LoVo (cell line): ENCODE results near the gene DOK1.

ENCODE experiments used
- DNase-seq: peaks from one replicate; pipeline ENCODE4 v3.0.0-alpha.2; 2016; ENCODE audit warnings: low spot score

Gene DOK1

DNA sequence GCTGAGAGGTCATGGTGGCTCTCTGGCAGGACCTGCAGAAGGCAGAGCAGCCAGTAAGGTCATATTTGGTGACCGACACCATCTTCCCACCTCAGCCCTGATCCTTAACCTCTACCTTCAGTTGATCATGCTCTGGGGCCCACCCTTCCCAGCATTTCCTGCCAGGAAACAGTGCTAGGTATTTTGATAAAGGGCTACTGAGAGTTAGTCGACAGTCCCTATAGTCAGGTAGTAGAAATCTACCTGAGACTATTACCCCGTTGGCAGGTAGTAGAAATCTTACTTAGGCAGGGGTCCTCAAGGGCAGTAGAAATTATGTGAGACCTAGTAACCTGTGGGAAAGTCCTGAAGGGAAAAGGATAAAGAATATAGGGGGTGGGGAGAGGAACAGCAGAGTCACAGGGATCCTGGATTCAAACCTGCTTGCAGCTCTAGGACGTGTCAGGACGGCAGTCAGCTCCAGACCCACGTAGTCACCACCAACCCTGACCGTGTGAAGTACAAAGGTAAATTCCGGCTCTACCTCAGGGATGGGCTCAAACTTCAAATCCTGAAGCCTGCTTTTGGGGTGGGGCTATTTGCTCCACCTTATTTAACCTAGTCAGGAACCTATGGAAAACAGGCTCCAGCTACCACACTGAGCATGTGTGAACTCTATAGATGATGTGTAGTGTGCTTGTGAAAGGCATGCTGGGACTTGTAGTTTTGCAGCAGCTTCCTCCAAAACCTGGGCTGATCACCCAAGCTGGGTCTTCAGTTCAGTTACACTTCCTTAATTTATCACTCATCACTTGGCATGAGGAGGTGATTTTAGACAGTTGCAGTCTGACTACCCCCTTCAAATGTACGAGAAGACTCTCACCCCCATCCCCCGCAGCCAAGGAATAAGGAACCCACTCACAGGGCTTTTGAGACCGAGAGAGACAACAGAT, 28.5 kb upstream of the DOK1 start, which contains the start of gene DQX1:
TSS of gene DQX1 (minus strand) at position 515 of the 932 bp plus-strand sequence. CDS start at position 13, 502 bp downstream.
- DNase-seq, result peak; percentile 47

DNA sequence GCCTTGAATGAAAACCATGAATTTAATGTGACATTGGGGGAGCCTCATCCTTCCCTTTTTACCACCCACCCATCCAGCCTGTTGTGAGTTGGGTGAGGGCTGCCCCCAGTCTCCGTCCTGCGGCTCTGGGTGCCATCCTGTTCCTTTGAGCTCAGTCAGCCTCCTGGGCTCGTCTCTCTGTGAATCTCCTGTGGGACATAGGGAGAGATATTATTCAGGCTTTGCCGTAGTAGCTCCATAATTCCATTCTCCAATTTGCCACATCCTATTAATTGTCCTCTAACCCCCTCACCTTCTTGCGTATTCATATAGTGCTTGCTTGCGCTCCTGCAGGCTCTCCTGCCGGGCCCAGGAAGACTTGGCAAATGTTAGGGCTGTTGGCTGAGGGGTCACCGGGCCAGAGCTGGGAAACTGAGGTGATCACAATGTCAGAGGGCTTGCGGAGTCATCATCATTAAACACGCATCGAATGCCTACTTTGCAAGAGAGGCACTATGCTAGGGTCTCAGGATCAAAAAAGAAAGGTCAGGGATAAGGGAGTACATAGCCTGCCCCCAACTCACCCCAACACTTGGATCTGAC, 27.8 kb upstream of the DOK1 start:
- DNase-seq, result no peak

DNA sequence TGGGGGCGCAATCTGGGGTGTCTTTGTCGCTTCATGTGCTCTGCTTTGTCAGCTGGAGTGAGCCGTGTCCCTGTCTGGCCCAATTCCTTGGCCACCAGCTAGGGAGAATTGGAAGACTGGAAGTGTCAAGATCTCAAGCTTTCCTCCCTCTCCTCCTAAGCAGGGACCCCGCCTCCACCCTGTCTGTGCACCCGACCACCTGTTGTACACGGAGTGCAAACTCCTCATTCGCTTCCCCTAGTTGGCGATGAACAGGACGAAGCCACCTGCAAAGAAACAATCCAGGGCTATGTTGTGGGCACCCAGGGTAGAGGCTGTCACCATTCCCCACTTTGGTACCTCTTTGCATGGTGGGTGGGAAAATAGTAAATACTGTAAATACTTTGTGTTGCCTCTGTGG, 26.8 kb upstream of the DOK1 start:
- DNase-seq, result no peak

DNA sequence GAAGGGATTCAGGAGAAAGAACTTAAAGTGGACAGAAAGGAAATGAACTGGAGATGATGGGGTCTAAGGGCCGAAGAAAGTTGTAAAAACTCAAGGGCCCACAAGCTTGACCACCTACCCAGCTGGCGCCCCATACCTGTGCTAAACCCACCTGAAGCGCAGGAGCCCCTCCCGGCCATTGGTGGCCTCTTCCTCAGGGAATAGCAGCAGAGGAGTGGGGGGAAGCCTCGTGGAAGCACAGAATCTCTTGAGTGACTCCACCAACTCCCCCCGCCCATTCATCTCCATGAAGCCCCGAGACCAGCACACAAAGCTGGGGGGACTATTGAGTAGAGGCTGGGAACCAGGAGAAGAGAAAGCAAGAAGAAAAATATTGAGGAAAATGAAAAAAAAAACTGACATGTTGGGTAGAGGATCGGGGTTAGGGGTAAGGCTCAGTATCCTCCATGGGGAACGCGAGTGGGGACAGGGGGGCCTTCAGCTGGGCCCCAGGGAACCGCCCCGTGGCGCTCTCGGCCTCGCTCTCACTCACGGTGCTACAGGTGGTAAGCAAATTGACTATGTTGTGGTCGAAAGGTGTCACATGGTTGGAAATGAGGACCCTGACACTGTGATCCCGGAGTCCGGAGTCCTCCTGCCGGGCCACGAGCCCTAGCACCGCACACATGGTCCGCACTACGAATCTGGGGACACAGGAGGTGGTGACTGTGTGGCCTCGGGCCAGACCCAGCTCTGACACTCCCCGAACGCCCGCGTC, 25.7 kb upstream of the DOK1 start:
- DNase-seq, result no peak

DNA sequence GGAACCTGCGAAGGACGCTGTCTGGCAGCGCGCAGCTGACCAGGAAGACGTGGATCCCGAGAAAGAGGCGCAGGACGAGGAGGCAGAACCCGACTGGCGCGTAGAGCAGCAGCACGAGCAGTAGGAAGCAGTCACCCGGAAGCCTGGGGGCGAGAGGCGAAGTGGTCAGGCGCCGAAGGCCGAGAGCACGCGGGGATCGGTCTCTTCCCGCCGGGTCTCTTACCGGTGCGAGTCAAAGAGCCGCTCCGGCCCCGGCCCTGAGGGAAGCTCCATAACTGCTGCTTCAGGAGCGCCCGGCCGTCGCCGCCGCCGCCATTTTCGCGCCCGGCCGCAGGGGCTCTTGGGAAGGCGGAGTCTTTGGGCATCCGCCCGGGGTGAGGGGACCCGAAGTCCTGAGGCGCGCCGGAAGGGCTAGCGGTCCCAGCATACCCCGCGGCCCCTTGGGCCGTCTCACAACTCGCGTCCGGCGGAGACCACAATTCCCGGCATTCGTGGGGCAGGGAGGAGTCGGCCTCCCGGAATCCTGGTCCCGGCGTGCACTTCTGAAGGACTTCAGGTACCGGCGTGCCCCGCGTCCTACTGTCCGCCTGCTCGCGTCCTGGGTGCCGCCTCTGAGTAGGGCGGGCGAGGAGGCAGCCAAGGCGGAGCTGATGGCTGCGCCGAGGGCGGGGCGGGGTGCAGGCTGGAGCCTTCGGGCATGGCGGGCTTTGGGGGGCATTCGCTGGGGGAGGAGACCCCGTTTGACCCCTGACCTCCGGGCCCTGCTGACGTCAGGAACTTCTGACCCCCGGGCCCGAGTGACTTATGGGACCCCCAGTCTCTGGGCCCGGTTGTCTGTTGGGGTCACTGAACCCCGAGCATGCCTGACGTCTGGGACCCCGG, 24.9 kb upstream of the DOK1 start, which contains the start of the genes AUP1 and HTRA2:
TSS of gene AUP1 (minus strand) at position 350 of the 882 bp plus-strand sequence. CDS start at position 273, 77 bp downstream.
TSS of gene HTRA2 (plus strand) at position 577 of the 882 bp plus-strand sequence. CDS start at position 651, 74 bp downstream.
- DNase-seq, result peak; percentile 99

DNA sequence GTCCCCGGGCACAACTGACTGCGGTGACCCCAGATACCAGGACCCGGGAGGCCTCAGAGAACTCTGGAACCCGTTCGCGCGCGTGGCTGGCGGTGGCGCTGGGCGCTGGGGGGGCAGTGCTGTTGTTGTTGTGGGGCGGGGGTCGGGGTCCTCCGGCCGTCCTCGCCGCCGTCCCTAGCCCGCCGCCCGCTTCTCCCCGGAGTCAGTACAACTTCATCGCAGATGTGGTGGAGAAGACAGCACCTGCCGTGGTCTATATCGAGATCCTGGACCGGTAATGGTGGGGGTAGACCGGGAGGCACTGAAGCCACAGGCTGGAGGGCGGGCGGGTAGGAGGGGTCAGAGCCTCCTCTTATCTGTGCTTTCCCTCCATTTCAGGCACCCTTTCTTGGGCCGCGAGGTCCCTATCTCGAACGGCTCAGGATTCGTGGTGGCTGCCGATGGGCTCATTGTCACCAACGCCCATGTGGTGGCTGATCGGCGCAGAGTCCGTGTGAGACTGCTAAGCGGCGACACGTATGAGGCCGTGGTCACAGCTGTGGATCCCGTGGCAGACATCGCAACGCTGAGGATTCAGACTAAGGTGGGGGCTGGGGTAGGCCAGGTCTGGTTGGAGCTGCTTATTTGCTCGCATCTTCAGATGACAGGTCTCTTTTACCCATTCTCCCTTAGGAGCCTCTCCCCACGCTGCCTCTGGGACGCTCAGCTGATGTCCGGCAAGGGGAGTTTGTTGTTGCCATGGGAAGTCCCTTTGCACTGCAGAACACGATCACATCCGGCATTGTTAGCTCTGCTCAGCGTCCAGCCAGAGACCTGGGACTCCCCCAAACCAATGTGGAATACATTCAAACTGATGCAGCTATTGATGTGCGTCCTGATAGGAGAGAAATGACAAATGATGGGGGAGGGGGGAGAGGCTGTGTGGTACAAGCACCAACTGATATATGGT, 24.0 kb upstream of the DOK1 start:
- DNase-seq, result peak; percentile 33

DNA sequence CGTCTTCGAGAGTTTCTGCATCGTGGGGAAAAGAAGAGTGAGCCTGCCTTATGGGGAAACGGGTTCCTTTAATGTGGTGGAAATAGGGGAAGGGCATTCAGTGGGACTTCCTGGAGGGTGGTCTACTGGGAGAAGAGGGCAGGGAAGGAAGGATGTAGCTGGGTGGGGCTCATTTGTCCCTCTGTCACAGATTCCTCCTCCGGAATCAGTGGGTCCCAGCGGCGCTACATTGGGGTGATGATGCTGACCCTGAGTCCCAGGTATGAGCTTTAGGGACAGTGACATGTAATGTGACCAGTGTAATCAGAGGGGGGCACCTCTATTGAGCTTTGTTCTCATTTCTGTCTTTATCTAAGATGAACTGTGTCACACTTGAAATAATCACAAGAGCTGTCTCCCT, 22.9 kb upstream of the DOK1 start:
- DNase-seq, result no peak

DNA sequence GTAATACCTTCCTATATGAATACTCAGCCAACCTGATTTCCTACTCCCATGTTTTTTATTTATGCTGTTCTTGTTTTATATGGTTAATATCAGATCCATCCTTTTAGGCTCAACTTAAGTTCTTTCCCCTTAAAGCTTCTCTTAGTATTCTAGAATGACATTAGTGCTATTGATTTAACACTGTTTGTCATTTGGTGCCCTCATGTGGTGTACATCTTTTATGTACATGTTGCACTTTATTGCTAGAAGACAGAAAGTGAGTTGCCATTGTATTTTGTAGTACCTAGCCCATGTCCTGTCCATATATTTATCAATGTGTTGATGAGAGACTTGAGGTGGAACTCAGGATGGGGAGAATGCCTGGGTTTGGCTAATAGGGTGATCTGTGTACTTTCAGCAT, 22.3 kb upstream of the DOK1 start:
- DNase-seq, result peak; percentile 22

DNA sequence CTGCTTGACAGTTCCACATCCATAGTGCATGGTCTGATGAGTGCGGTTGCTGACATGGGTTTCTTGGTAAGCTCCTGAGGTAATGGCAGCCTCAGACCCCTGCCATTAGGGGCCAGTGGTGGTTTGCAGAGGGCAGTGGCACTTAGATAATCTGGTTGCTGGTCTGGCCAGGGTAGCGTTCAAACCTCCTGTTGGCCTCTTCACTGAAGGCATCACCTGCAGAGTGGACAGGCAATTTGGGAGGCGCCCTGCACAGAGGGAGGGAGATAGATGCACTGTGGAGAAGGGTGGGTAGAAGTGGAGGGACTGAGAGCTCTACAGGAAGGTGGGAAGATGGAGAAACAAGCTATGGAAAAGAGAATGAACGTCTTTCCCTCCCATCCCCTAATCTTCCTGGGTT, 21.1 kb upstream of the DOK1 start:
- DNase-seq, result no peak

DNA sequence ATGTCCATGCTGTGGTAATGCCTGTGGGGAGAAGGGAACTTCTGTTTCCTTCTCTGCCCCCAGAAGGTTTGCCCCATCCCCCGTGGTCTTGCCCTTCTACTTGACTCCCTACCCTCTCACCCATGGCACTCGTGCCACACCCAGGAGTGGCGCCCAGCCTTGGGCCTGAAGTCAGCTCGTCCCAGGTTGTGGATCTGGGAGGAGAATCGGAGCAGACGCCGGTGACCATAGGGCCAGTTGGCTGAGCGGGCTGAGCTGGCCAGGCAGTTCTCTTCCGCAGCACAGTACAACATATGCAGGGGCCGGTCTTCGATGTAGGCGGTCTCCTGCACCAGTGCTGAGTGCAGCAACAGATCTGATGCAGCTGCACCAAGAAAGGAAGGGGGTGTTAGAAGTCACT, 20.1 kb upstream of the DOK1 start:
- DNase-seq, result no peak

DNA sequence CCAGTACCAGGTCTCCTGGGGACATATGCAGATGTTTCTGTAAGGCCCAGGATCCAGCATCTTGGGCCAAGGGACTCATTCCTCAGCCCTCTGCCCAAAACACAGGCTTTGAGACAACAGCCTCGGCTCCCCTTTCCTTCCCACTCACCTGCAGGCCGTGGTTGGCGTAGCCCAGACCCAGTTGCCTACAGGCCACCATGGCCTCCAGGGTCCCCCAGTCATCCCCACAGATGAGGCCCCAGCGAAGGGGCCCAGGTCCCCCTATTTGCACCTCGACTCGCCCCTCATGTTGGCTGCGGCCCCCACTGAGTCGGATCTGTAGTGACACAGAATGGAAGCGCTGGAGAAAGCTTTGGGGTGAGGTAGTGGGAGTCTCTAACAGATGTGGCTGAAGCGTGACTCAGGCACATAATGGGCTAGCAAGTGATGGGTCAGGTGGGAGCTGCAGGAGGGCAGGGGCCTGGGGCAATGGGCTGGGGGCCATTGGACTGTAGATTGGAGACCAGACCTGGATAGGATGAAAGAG, 19.0 kb upstream of the DOK1 start:
- no peak for DNase-seq

DNA sequence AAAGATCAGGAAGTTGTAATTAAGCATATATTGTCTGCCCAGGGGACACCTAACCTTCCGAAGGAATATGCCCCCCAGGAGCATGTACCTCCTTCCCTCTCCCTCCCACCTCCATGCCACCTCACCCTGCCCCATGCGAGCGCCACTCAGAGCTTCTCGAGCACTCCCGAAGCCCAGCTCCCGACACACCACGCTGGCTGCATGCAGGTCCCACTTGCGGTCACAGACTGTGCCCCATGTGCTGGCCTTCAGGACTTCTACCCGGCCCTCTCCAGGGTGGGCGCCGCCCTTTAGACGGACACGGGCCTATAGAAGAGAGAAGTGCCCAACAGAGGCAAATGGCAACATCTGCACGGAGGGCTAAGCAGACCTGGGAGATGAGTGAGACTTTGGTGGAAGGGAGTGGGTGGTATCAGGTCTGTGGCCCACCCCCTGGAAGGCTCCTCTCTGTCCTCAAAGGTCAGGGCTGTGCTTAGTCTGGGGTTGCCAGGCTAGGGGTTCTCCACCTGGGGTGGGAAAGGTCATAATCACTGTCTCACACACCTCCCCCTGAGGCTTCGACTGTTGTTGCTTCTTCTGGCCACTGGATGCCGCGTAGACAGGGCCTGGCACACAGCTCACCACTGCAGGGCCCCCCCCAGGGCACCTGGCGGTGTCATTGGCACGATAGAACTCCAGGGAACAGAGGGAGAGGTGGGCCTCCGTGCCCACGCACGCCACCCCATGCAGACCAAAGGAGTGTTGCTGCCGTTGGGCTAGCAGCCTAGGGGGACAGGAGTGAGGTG, 18.2 kb upstream of the DOK1 start:
- DNase-seq, result no peak

DNA sequence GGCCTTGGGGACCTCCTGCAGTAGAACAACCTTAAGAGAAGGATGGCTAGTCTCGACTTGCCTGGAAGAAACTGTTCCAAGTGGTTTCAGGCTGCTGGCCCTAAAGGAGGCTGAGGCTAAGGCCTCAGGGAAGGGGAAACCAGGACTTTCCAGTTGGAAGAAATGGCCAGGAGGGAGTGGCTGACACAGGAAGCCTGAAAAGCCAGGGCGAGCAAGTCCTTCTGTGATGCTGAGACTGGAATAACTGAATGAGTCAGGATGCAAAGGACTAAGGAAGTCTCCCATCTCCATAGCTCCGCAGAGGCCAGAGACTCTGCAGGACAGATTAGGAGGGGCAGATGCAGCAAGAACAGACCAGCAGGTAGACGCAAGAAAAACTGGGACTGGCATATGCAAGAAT, 17.4 kb upstream of the DOK1 start:
- DNase-seq, result no peak

DNA sequence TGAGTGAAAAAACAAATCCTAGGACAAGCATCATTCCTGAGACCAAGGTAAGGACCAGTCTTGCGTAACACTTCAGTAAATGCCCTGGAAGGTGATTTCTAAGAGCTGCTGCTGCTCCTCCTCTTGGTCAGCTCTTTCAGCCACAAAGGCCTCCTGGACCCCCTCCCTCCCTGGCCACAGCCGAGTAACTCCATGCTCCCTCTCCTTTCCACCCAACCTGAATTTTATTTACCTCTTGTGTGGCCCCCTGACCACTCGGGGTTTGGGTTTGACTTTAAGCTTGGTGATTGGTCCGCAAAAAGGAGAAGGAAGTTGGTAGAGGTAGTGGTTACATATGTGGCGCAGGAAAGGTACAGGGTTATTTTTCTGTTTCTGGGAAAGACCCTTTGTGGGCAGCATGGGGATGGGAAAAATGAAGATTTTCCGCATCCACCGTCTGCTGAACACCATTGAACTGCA, 15.6 kb upstream of the DOK1 start:
- no peak for DNase-seq

DNA sequence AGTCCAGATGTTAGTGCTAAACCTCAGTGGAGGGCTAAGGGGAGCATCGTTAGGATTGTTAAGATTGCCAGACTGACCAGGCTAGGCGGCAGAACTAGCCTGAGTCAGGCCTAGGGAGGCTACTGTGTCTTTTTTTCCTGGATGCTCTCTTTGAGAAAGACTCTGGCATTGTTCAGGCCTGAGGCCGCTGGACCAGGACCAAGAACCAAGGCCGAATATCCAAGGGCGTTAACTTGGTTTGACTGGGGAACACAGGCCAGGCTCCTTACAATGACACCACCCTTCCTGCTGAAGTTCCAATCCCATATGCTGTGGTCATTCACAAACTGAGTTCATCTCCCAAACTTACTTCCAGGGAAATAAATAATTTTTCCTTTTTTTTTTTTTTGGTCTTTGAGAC, 14.2 kb upstream of the DOK1 start:
- no peak for DNase-seq

DNA sequence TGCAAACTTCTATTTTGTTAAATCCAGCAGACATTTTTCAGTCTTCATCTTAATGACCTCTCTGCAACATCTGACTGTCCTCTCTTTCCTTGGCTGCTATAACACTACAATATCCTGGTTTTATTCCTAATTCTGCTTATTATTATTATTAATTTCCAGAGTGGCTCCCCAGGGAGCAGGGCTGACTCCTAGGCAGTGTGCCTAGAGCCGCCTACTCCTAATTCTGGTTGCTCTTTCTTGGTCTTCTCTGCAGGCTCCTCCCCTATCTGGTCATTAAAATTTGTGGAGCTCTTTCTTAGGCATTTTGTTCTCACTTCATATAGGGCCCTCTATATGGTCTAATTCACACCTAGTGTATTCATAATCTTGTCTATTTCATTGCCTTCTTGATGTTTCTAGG, 11.5 kb upstream of the DOK1 start:
- DNase-seq, result no peak

DNA sequence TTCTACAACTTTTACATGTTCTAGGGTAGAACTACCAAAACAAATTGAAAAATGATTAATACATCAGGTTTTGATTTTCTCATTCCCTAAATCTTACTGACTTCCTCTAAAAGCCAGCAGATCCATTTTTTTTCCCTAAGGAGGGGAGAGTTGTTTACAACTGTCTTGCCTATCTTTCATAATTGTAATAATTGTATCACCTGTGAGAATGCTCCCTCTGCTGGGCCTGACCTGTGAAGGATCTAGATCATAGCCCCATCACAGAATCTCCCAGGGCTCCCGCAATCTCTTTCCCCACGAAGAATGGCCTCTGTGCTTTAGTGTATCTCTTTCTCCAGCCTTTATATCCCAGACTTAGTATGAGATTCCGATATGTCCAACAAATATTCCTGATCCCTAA, 9.9 kb upstream of the DOK1 start:
- no peak for DNase-seq

DNA sequence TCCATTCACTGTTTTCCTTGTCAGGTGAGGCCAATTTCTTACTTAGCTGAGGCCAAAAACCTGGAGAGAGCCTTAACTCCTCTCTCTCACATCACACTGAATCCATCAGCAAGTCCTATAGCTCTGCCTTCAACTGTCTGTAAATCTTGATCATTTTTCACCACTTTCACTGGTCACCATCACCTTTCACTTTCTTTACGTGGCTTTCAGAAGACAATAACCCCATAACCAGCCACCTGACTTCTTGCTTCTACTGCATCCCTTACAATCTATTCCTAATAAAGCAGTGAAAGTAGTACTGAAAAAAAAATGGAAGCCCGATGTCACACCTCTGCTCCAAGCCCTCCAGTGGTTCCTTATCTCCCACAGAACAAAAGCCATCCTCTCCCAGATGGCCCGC, 8.5 kb upstream of the DOK1 start:
- DNase-seq, result no peak

DNA sequence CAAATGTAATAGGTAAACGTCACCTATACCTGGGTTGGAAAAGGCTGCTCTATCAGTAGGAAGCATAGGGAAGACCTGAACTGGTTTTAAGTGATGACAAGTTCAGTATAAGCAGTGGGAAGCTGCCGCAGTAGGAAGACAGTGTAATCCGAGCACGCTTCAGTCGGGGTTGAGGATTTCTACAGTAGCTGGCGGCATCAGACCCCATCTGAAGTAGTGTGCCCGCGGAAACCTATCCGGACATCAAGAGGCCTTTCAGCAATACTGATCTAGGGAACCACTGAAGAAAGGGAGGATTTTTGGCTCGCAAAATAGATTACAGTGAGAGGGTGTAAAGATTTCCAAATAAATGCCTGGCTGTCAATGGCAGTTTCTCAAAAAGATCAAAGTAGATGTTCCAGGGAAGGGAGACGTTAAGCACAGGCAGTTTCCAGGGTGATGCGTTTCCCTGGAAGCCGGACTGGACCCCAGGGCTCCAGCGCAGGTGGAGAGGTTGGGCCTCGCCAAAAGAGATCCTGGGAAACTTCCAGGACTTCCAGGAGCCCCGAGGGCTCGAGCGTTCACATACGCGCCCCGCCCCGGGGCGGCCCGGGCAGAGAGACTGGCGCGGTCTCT, 6.1 kb upstream of the DOK1 start:
- no peak for DNase-seq
